ENCODE data around the gene PCDH18.
"Not testable (repeated sequence)": the region's sequence is repeated elsewhere in the genome, so short reads cannot be mapped to it uniquely, and the experiment has no call there.

PCDH18 gene

DNA sequence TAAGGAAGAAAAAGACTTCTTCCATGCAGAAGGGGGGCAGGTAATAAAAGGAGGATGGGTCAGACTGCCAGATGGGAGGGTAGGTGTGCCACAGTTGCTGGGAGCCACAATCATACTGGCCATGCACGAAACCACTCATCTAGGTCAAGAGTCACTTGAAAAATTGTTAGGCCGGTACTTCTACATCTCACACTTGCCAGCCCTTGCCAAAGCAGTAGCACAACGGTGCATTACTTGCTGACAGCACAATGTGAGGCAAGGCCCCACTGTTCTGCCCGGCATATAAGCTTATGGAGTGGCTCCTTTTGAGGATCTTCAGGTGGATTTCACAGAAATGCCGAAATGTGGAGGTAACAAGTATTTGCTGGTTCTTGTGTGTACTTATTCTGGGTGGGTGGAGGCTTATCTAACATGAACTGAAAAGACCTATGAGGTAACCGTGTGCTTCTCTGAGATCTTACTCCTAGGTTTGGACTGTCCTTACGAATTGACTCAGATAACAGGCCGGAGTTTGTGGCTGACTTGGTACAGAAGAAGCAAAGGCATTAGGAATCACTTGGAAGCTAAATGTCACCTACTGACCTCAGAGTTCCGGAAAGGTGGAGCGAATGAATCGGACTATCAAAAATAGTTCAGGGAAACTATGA lies 48.9 kb downstream of the PCDH18 start:
- H3K36me3 ChIP-seq (ENCODE audit: control insufficient read depth, insufficient read depth, low read length); H3K9me3 ChIP-seq (ENCODE audit: control insufficient read depth, low read length): not testable (repeated sequence)

DNA sequence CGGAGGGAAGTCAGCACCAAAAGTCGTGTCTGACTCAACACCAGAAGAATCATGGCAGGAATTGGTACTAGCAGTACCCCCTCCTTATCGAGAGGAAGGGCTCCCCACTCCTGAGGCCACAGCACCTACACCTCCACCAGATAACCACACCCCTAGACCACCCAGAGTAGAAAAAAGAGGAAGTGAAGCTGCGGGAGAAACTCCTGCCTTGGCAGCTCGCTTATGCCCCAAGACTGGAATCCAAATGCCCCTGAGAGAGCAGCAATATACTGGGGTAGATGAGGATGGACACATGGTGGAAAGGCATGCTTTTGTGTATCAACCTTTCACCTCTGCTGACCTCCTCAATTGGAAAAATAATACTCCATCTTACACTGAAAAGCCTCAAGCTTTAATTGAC lies 52.6 kb downstream of the PCDH18 start:
- not testable (repeated sequence) for H3K9ac ChIP-seq (ENCODE audit: low read length); H3K4me3 ChIP-seq (ENCODE audit: low read length); H3K36me3 ChIP-seq (ENCODE audit: control insufficient read depth, insufficient read depth, low read length); H3K9me3 ChIP-seq (ENCODE audit: control insufficient read depth, low read length); H3K4me1 ChIP-seq (ENCODE audit: control insufficient read depth, insufficient read depth, low read length); H3K27me3 ChIP-seq (ENCODE audit: control insufficient read depth, insufficient read depth, low read length)

More for the DNA sequence above, 48.9 kb downstream of the PCDH18 start:
- not testable (repeated sequence) for H3K4me1 ChIP-seq (ENCODE audit: control insufficient read depth, insufficient read depth, low read length); H3K4me3 ChIP-seq (ENCODE audit: low read length); H3K27me3 ChIP-seq (ENCODE audit: control insufficient read depth, insufficient read depth, low read length); H3K9ac ChIP-seq (ENCODE audit: low read length)

DNA sequence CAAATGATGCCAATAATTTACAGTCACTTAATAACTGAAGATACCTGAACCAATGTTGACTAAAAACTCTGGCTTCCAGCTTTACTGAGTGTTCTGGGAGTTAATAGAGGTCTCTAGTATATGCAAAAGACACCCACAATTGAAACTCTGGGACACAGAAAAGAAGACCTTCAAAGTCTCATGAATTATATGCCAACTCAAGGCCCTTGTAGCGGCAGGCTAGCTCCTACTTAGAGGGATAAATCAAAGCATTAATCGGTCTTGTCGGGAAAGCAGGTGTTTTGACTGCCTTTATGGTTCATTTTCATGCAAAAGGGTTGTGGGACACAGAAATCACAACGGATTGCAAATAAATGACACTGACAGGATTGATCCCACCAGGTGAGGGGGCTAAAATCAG lies 55.9 kb downstream of the PCDH18 start:
- no peak overlapping the region for H3K4me3 ChIP-seq (ENCODE audit: low read length)
- H3K4me1 ChIP-seq (ENCODE audit: control insufficient read depth, insufficient read depth, low read length) = no peaks in the 10 kb centered on the region
- no peaks in the 10 kb centered on the region for H3K36me3 ChIP-seq (ENCODE audit: control insufficient read depth, insufficient read depth, low read length)
- H3K9ac ChIP-seq (ENCODE audit: low read length) = no peak overlapping the region
- no peaks in the 10 kb centered on the region for H3K27me3 ChIP-seq (ENCODE audit: control insufficient read depth, insufficient read depth, low read length)
- no peaks in the 10 kb centered on the region for H3K9me3 ChIP-seq (ENCODE audit: control insufficient read depth, low read length)

- Histone ChIP-seq H3K9me3 (ENCODE audit: control insufficient read depth, low read length) (no peaks in the 10 kb centered on the region), H3K36me3 (ENCODE audit: control insufficient read depth, insufficient read depth, low read length) (no peaks in the 10 kb centered on the region), H3K9ac (ENCODE audit: low read length) (no peak overlapping the region), H3K4me3 (ENCODE audit: low read length) (no peak overlapping the region), H3K27me3 (ENCODE audit: control insufficient read depth, insufficient read depth, low read length) (no peaks in the 10 kb centered on the region), H3K4me1 (ENCODE audit: control insufficient read depth, insufficient read depth, low read length) (no peaks in the 10 kb centered on the region)
Measured at GRCh38 chr4:137474711-137475301, 57.5 kb downstream of the PCDH18 start.

DNA sequence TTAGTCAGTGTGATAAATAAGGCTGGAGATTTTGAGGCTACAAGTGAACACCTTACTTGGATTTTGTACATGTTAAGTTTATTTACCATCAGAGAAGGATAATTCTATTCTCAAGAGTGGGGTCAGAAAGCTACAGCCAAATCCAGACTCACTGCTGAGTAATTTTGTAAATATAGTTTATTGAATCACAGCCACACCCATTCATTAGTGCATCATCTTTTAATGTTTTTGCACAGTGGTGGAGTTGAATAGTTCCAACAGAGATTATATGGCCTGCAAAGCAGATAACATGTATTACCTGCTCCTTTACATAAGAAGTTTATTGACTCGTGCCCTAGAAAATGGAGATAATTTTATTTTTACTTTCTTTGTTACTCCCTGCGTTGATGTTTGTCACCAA lies 60.4 kb downstream of the PCDH18 start:
- no peak overlapping the region for H3K9ac ChIP-seq (ENCODE audit: low read length)
- no peak overlapping the region for H3K4me3 ChIP-seq (ENCODE audit: low read length)
- no peaks in the 10 kb centered on the region for H3K9me3 ChIP-seq (ENCODE audit: control insufficient read depth, low read length)
- H3K36me3 ChIP-seq (ENCODE audit: control insufficient read depth, insufficient read depth, low read length) = no peaks in the 10 kb centered on the region
- H3K4me1 ChIP-seq (ENCODE audit: control insufficient read depth, insufficient read depth, low read length) = no peaks in the 10 kb centered on the region
- no peaks in the 10 kb centered on the region for H3K27me3 ChIP-seq (ENCODE audit: control insufficient read depth, insufficient read depth, low read length)

DNA sequence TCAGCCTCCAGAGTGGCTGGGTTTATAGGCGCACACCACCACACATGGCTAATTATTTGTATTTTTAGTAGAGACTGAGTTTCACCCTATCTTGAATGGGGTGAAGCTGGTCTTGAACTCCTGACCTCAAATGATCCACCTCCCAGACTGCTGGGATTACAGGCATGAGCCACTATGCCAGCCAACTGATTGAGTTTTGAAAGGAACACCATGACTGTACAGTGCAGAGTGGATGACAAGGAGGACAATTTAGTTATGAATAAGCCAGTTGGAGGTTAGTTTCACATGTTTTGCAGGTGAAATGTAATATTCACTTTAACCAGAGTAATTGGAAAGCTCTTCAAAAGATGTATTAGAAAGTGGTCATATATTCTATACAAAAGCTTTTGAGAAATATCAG lies 60.8 kb downstream of the PCDH18 start:
- Histone ChIP-seq H3K9me3 (ENCODE audit: control insufficient read depth, low read length) (no peaks in the 10 kb centered on the region), H3K36me3 (ENCODE audit: control insufficient read depth, insufficient read depth, low read length) (no peaks in the 10 kb centered on the region), H3K27me3 (ENCODE audit: control insufficient read depth, insufficient read depth, low read length) (no peaks in the 10 kb centered on the region), H3K4me1 (ENCODE audit: control insufficient read depth, insufficient read depth, low read length) (no peaks in the 10 kb centered on the region), H3K4me3 (ENCODE audit: low read length) (no peak overlapping the region), H3K9ac (ENCODE audit: low read length) (no peak overlapping the region)

DNA sequence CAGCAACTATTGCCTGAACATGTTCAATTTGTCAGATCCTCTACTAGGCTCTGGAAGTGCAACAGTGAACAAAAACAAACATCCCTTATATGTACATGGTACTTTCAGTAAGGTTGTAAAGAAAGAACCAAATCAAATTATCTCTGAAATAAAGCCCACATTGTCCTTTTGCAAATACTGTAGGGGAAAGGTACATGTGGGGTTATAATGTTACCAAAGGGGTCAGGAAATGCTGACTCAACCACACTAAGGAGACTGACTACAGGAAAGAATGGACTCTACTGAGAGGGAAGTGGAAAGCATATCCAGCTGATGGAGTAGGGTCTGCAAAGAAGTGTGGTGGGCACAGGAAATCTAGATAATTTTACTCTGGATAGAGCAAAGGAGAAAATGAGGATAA lies 61.5 kb downstream of the PCDH18 start:
- Histone ChIP-seq H3K9me3 (ENCODE audit: control insufficient read depth, low read length) (no peaks in the 10 kb centered on the region), H3K27me3 (ENCODE audit: control insufficient read depth, insufficient read depth, low read length) (no peaks in the 10 kb centered on the region), H3K4me1 (ENCODE audit: control insufficient read depth, insufficient read depth, low read length) (no peaks in the 10 kb centered on the region), H3K36me3 (ENCODE audit: control insufficient read depth, insufficient read depth, low read length) (no peaks in the 10 kb centered on the region), H3K4me3 (ENCODE audit: low read length) (no peak overlapping the region), H3K9ac (ENCODE audit: low read length) (no peak overlapping the region)

All from mucosa of stomach (tissue), 1 donor.